Chondrocyte (in vitro differentiated cells): ENCODE results near the gene PCDH20. TPM values are rescaled to one million over a fixed set of nuclear protein-coding genes. Genes with fewer than 3 reads are reported as not detected.

Experiments used
- DNase-seq: peaks from one replicate; pipeline ENCODE4 v3.0.0; 2021; ENCODE audit warnings: mixed read lengths, low spot score
- H3K27ac Mint-ChIP-seq: one replicate; pipeline ENCODE4 v1.8.0; 2021; ENCODE audit warnings: mild to moderate bottlenecking, moderate library complexity, mixed read lengths; ENCODE audit not compliant: unreplicated experiment
- H3K27me3 Mint-ChIP-seq: 2 replicates; pipeline ENCODE4 v1.8.0; 2021; ENCODE audit warnings: low read depth, mixed read lengths
- H3K36me3 Mint-ChIP-seq: 2 replicates; pipeline ENCODE4 v1.8.0; 2021; ENCODE audit warnings: low read depth, mixed read lengths
- H3K4me1 Mint-ChIP-seq: 2 replicates; pipeline ENCODE4 v1.8.0; 2021; ENCODE audit warnings: low read depth, mild to moderate bottlenecking, mixed read lengths
- H3K4me3 Mint-ChIP-seq: one replicate; pipeline ENCODE4 v1.8.0; 2021; ENCODE audit warnings: mild to moderate bottlenecking, moderate library complexity, mixed read lengths; ENCODE audit not compliant: unreplicated experiment
- H3K9me3 Mint-ChIP-seq: 2 replicates; pipeline ENCODE4 v1.8.0; 2021; ENCODE audit warnings: low read depth, mixed read lengths
- total RNA-seq: library from RNA; stranded (reverse); gene quantifications from 3 replicates; pipeline ENCODE4 v1.2.1, GENCODE V29; 2021
- TF ChIP-seq, protein P1 (sequence below): fragments of 200-600 bp; sonication (generic); IDR thresholded peaks from 2 replicates; pipeline ENCODE4 v1.5.0; 2021; ENCODE audit warnings: antibody characterized with exemption, mild to moderate bottlenecking, moderate library complexity

The PCDH20 gene
- total RNA-seq, 1 donor from 2014 or later = 0.10 TPM

DNA sequence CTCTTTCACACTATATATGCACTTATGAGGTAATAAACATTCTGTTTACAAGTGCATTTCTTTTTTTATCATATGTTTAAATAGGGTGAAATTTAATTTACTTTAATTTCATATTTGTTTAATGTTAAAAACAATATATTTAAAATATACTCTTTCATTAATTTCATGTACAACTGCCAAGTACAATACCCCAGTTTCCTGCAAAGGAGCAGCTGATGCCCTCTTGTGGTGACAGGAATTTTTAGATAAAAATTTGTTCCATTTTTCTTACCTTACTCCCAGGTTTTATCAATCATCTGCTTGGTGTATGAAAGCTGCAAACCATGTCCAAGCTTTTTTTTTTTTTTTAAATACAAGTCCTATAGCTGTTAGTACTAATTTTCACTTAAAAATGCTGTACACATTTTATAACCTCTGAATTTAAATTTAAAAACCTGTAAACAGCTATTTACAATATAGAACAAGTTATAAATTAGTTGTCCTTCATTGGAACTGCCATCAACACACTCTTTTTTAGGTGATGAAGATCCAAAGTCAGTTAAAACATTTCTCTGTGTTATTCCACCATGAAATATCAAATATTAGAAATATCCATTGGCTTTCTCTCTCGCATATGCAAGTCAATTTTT lies 4.9 kb downstream of the PCDH20 start:
- H3K9me3 Mint-ChIP-seq = no peaks in the 10 kb centered on the region
- no peak overlapping the region for H3K4me3 Mint-ChIP-seq
- no peaks in the 10 kb centered on the region for H3K36me3 Mint-ChIP-seq
- TF ChIP-seq, protein P1, sequence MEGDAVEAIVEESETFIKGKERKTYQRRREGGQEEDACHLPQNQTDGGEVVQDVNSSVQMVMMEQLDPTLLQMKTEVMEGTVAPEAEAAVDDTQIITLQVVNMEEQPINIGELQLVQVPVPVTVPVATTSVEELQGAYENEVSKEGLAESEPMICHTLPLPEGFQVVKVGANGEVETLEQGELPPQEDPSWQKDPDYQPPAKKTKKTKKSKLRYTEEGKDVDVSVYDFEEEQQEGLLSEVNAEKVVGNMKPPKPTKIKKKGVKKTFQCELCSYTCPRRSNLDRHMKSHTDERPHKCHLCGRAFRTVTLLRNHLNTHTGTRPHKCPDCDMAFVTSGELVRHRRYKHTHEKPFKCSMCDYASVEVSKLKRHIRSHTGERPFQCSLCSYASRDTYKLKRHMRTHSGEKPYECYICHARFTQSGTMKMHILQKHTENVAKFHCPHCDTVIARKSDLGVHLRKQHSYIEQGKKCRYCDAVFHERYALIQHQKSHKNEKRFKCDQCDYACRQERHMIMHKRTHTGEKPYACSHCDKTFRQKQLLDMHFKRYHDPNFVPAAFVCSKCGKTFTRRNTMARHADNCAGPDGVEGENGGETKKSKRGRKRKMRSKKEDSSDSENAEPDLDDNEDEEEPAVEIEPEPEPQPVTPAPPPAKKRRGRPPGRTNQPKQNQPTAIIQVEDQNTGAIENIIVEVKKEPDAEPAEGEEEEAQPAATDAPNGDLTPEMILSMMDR = peak; percentile 87
- DNase-seq = no peak
- H3K27ac Mint-ChIP-seq = no peak overlapping the region
- H3K4me1 Mint-ChIP-seq = peaks cover 28% of the 10 kb centered on the region
- H3K27me3 Mint-ChIP-seq = peaks cover 55% of the 10 kb centered on the region

DNA sequence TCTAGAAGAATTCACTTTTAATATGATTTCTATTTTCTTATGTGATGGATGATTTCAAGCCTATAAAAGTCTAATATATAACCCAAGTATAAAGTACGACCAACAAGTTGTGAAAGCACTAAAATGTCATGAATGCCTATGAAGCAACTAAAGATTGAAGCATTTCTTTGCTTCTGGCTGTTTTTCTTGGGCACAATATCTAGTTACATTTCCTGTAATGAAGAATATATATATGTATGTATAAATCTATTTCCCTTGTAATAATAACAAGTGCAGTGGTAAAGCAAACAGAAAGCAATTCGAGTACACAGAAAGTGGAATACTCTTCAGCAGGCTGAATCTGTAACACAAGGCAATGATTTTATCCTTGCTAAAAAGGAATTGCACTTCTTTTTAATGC lies 5.4 kb downstream of the PCDH20 start:
- TF ChIP-seq, protein P1 = no peak
- DNase-seq = no peak
- H3K4me3 Mint-ChIP-seq = no peak overlapping the region
- H3K4me1 Mint-ChIP-seq = peaks cover 22% of the 10 kb centered on the region
- no peaks in the 10 kb centered on the region for H3K9me3 Mint-ChIP-seq
- peaks cover 52% of the 10 kb centered on the region for H3K27me3 Mint-ChIP-seq
- no peak overlapping the region for H3K27ac Mint-ChIP-seq
- H3K36me3 Mint-ChIP-seq = no peaks in the 10 kb centered on the region

DNA sequence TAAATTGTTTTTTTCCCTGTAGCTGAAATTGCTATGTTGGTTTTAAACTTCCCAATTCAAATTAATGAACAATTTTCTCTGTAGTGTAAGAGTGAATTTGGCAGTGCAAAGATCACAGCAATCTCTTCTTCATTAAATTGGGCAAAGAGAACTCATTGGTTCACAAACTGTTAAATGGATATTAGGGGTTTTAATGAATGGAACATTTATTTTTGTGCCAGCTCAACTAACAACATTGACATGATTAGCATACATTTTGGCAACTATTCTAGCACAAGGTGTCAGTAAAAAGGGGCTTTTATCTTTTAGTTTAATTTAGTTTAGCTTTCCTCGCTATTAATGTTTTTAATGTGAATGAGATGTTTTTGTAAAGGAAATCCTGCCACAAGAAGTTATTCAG lies 7.1 kb downstream of the PCDH20 start:
- Mint-ChIP-seq H3K36me3 (no peaks in the 10 kb centered on the region), H3K27ac (no peak overlapping the region), H3K9me3 (no peaks in the 10 kb centered on the region), H3K4me3 (no peak overlapping the region), H3K4me1 (peaks cover 5% of the 10 kb centered on the region), H3K27me3 (peaks cover 41% of the 10 kb centered on the region)
- no peak for DNase-seq
- TF ChIP-seq, protein P1 = no peak

DNA sequence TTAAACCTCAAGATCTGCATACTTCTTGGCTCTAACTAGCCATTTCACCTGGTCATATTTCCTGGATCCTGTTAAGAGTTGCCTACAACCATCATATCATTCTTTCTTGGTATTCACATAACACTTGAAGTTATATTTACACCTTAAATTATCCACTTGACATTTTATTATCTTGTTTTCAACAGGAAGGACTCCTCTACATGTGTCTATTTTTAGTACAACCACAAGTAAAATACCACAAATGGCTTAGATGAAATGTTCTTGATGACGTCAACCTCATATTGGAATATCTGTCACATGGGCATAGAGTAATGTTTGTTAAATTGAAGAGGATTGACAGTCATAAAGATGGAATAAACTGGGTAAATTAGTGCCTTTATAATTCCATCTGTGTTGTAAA lies 9.4 kb downstream of the PCDH20 start:
- Mint-ChIP-seq H3K9me3 (no peaks in the 10 kb centered on the region), H3K4me1 (no peaks in the 10 kb centered on the region), H3K27ac (no peak overlapping the region), H3K36me3 (no peaks in the 10 kb centered on the region), H3K27me3 (peaks cover 25% of the 10 kb centered on the region), H3K4me3 (no peak overlapping the region)
- no peak for DNase-seq
- TF ChIP-seq, protein P1 = no peak

DNA sequence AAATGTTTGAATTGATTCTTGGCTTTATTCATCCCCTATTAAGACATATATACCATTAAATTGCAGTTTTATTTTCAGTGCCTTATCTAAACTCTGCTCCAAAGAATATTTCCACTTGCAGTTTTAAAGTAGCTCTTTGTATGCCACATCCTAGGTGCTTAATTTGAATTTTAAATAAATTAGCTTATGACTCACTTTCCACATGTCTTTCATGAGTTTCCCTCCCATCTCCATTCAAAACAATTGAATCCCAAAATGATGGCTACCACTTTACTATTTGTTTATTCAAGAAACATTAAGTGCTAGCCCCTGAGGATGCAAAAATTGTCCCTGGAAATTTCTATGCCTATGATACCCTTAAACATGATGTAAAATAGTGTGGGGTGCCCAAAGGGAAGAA lies 19.5 kb downstream of the PCDH20 start:
- no peak for DNase-seq
- H3K27ac Mint-ChIP-seq = no peak overlapping the region
- no peaks in the 10 kb centered on the region for H3K36me3 Mint-ChIP-seq
- peaks cover 22% of the 10 kb centered on the region for H3K27me3 Mint-ChIP-seq
- TF ChIP-seq, protein P1 = no peak
- no peaks in the 10 kb centered on the region for H3K4me1 Mint-ChIP-seq
- H3K4me3 Mint-ChIP-seq = no peak overlapping the region
- no peaks in the 10 kb centered on the region for H3K9me3 Mint-ChIP-seq
